HAP-1 (cell line): ENCODE data around the gene ECM1.

Experiments
- DNase-seq, 2 experiments: peaks; one replicate each; pipeline ENCODE4 v3.0.0-alpha.2; 2016 to 2020; ENCODE audit warnings: low spot score in 2 of 2
- H3K27me3 ChIP-seq: fragments of 250-450 bp; sonication (Bioruptor Pico); 2 replicates; pipeline ENCODE4 v1.5.1; 2020; ENCODE audit warnings: low read depth, mild to moderate bottlenecking, moderate library complexity
- H3K36me3 ChIP-seq: fragments of 250-450 bp; sonication (Bioruptor Pico); replicated peaks from 2 replicates; pipeline ENCODE4 v1.5.1; 2020; ENCODE audit warnings: mild to moderate bottlenecking
- H3K4me1 ChIP-seq: fragments of 250-450 bp; sonication (Bioruptor Pico); 2 replicates; pipeline ENCODE4 v1.5.1; 2020; ENCODE audit warnings: mild to moderate bottlenecking
- H3K4me3 ChIP-seq: fragments of 250-450 bp; sonication (Bioruptor Pico); 2 replicates; pipeline ENCODE4 v1.5.1; 2020; ENCODE audit warnings: mild to moderate bottlenecking, moderate library complexity
- H3K9me3 ChIP-seq: fragments of 250-450 bp; sonication (Bioruptor Pico); 2 replicates; pipeline ENCODE4 v1.5.1; 2020; ENCODE audit warnings: mild to moderate bottlenecking, moderate library complexity
- in situ Hi-C: fragments of 300-500 bp; cut with MboI; formaldehyde crosslinking; loops from 3 replicates; pipeline ENCODE4 v1.14.3; 2020; ENCODE audit warnings: low sequenced_read_pairs, inconsistent platforms, mixed read lengths

The ECM1 gene

GRCh38 chr1:150561974-150562445, 54.1 kb downstream of the ECM1 start:
- peak; percentile 73 to 89 for DNase-seq
- peak overlapping the region; percentile 42 for H3K4me3 ChIP-seq
- no peaks in the 10 kb centered on the region for H3K27me3 ChIP-seq
- in situ Hi-C loops = no loop called here
- no peaks in the 10 kb centered on the region for H3K36me3 ChIP-seq
- no peaks in the 10 kb centered on the region for H3K9me3 ChIP-seq
- H3K4me1 ChIP-seq = peaks cover 20% of the 10 kb centered on the region

GRCh38 chr1:150562446-150563339, 54.8 kb downstream of the ECM1 start:
- no peaks in the 10 kb centered on the region for H3K27me3 ChIP-seq
- DNase-seq = peak in 1 of 2 experiments; percentile 20
- peaks cover 24% of the 10 kb centered on the region for H3K4me1 ChIP-seq
- in situ Hi-C loops = no loop called here
- H3K9me3 ChIP-seq = no peaks in the 10 kb centered on the region
- H3K36me3 ChIP-seq = no peaks in the 10 kb centered on the region
- H3K4me3 ChIP-seq = peak overlapping the region; percentile 42
